HepG2 (cell line): ENCODE data around the gene DNAJA3. TPM values are rescaled to one million over a fixed set of nuclear protein-coding genes. Genes with fewer than 3 reads are reported as not detected.
A peak's percentile ranks its signal among the peaks of the same experiment; 100 is the strongest.

ENCODE experiments used
- AFF4 ChIP-seq: sonication (generic); formaldehyde crosslinking; IDR thresholded peaks from 2 replicates; pipeline ENCODE4 v1.4.0; 2020; ENCODE audit warnings: missing genetic modification reagents
- ATF7-NPFF ChIP-seq: sonication (generic); formaldehyde crosslinking; IDR thresholded peaks from 2 replicates; pipeline ENCODE4 v1.8.1; 2023; ENCODE audit warnings: mild to moderate bottlenecking, low read depth, missing genetic modification reagents, moderate library complexity
- CENPBD1 ChIP-seq: sonication (generic); formaldehyde crosslinking; IDR thresholded peaks from 2 replicates; pipeline ENCODE4 v1.8.0; 2022; ENCODE audit warnings: missing genetic modification reagents, low read depth, mild to moderate bottlenecking, borderline replicate concordance
- EZH2 ChIP-seq: conservative IDR thresholded peaks from 2 replicates; pipeline ENCODE4 v1.6.1; 2012; ENCODE audit warnings: mild to moderate bottlenecking, low read depth, low read length, moderate library complexity
- GABPB1 ChIP-seq: IDR thresholded peaks from 2 replicates; pipeline ENCODE4 v1.6.1; 2016; ENCODE audit warnings: mild to moderate bottlenecking, missing genetic modification reagents, moderate library complexity, missing compliant biosample characterization
- IRF2 ChIP-seq: IDR thresholded peaks from 2 replicates; pipeline ENCODE4 v1.6.1; 2018; ENCODE audit warnings: missing genetic modification reagents, missing compliant biosample characterization
- MXD4 ChIP-seq: IDR thresholded peaks from 2 replicates; pipeline ENCODE4 v1.6.1; 2016; ENCODE audit warnings: mild to moderate bottlenecking, missing biosample characterization, missing genetic modification reagents
- NFE2 ChIP-seq: sonication (generic); formaldehyde crosslinking; IDR thresholded peaks from 2 replicates; pipeline ENCODE4 v1.4.0; 2020; ENCODE audit warnings: missing genetic modification reagents
- NR1H2 ChIP-seq: sonication (generic); formaldehyde crosslinking; IDR thresholded peaks from 2 replicates; pipeline ENCODE4 v1.8.1; 2022; ENCODE audit warnings: low read depth, missing genetic modification reagents, borderline replicate concordance
- ONECUT2 ChIP-seq: sonication (generic); formaldehyde crosslinking; IDR thresholded peaks from 2 replicates; pipeline ENCODE4 v1.4.0; 2020; ENCODE audit warnings: missing genetic modification reagents
- POLR2A ChIP-seq, 2 experiments: IDR thresholded peaks; 2 replicates each; pipeline ENCODE4 v1.6.1; 2011; ENCODE audit warnings: low read depth in 2 of 2, low read length in 2 of 2, mild to moderate bottlenecking in 1 of 2, moderate library complexity in 1 of 2; ENCODE audit not compliant: insufficient read depth in 1 of 2
- SMC3 ChIP-seq: IDR thresholded peaks from 2 replicates; pipeline ENCODE4 v1.6.1; 2011; ENCODE audit warnings: low read length, improper control_type of control experiment
- TP53 ChIP-seq: sonication (generic); formaldehyde crosslinking; conservative IDR thresholded peaks from 2 replicates; pipeline ENCODE4 v1.4.0; 2020; ENCODE audit warnings: missing genetic modification reagents
- YY1 ChIP-seq: IDR thresholded peaks from 2 replicates; pipeline ENCODE4 v1.6.1; 2011; ENCODE audit warnings: low read length, low read depth, moderate library complexity, mild to moderate bottlenecking; ENCODE audit not compliant: insufficient read depth, insufficient replicate concordance
- ZBTB42 ChIP-seq: sonication (generic); formaldehyde crosslinking; IDR thresholded peaks from 2 replicates; pipeline ENCODE4 v1.5.0; 2020; ENCODE audit warnings: mild to moderate bottlenecking, missing genetic modification reagents
- ZFAT ChIP-seq: sonication (generic); formaldehyde crosslinking; conservative IDR thresholded peaks from 2 replicates; pipeline ENCODE4 v1.8.1; 2023; ENCODE audit warnings: missing genetic modification reagents, inconsistent platforms
- ZFY ChIP-seq: sonication (generic); formaldehyde crosslinking; IDR thresholded peaks from 2 replicates; pipeline ENCODE4 v1.4.0; 2020; ENCODE audit warnings: missing genetic modification reagents
- ZKSCAN8 ChIP-seq: IDR thresholded peaks from 2 replicates; pipeline ENCODE4 v1.6.1; 2016; ENCODE audit warnings: borderline replicate concordance, missing genetic modification reagents, missing compliant biosample characterization
- ZMYM4 ChIP-seq: sonication (generic); formaldehyde crosslinking; IDR thresholded peaks from 2 replicates; pipeline ENCODE4 v1.8.1; 2023; ENCODE audit warnings: mild to moderate bottlenecking, missing genetic modification reagents
- ZNF446 ChIP-seq: sonication (generic); formaldehyde crosslinking; IDR thresholded peaks from 2 replicates; pipeline ENCODE4 v1.5.0; 2020; ENCODE audit warnings: mild to moderate bottlenecking, missing genetic modification reagents
- ZNF530 ChIP-seq: sonication (generic); formaldehyde crosslinking; IDR thresholded peaks from 2 replicates; pipeline ENCODE4 v1.5.0; 2020; ENCODE audit warnings: low read depth, mild to moderate bottlenecking, missing genetic modification reagents
- ZNF557 ChIP-seq: sonication (generic); formaldehyde crosslinking; IDR thresholded peaks from 2 replicates; pipeline ENCODE4 v1.4.0; 2020; ENCODE audit warnings: missing genetic modification reagents
- ZNF619 ChIP-seq: sonication (generic); formaldehyde crosslinking; IDR thresholded peaks from 2 replicates; pipeline ENCODE4 v1.4.0; 2020; ENCODE audit warnings: mild to moderate bottlenecking, missing genetic modification reagents
- ZNF782 ChIP-seq: sonication (generic); formaldehyde crosslinking; IDR thresholded peaks from 2 replicates; pipeline ENCODE4 v1.4.0; 2020; ENCODE audit warnings: missing genetic modification reagents, mild to moderate bottlenecking, borderline replicate concordance
- polyA plus RNA-seq, 8 experiments: library from polyadenylated mRNA; depleted of rRNA in 3 of 8; stranded (reverse) in 7 of 8; unstranded in 1 of 8; fragments of >200 nt; fragmentation: Illumina TruSeq in 4 of 8; extraction: Trizol in 4 of 8; gene quantifications; 2 replicates each; pipeline versions ENCODE4 v1.2.1 to v1.2.3, GENCODE V29; 2011 to 2016; ENCODE audit warnings: low read depth in 4 of 8, missing spikeins in 1 of 8, mixed read lengths in 1 of 8; ENCODE audit not compliant: insufficient read depth in 1 of 8
- total RNA-seq, 5 experiments: library from RNA; depleted of rRNA; stranded (reverse); fragments of >200 nt; fragmentation: Illumina TruSeq; extraction: Trizol; gene quantifications; 2 replicates each; pipeline ENCODE4 v1.2.3, GENCODE V29; 2016; ENCODE audit warnings: low read depth in 1 of 5

DNAJA3 gene
- total and polyA plus RNA-seq, 2 of the 13 experiments (the other 11 are each of a cell fraction or from before 2014, with no cell fraction given) = 77.0 to 83.3 TPM

GRCh38 chr16:4416200-4417032 lies 9.3 kb upstream of the DNAJA3 start, which contains the start of gene CORO7 (continued):
- TF ChIP-seq ZFAT (CRISPR knock-in tag) (no peak), CENPBD1 (CRISPR knock-in tag) (no peak), TP53 (no peak), ZKSCAN8 (no peak), ZNF557 (CRISPR knock-in tag) (no peak), AFF4 (CRISPR knock-in tag) (no peak), ZNF530 (no peak), NFE2 (CRISPR knock-in tag) (no peak), ZNF446 (CRISPR knock-in tag) (0 out of 2 replicates have a peak, but pooled peaks have one; percentile 54), ZFY (CRISPR knock-in tag) (no peak; the same call in 1 of the 2 replicates), IRF2 (CRISPR knock-in tag) (no peak), POLR2A (IDR thresholded peaks at IDR 0.05; ENCODE audit: insufficient read depth in 1 of 2, low read depth in 2 of 2, low read length in 2 of 2) (peak; percentile 64 to 66), MXD4 (CRISPR knock-in tag) (peak; percentile 72), ZBTB42 (CRISPR knock-in tag) (no peak), ONECUT2 (CRISPR knock-in tag) (no peak), GABPB1 (peak; percentile 41; the same call in 1 of the 2 replicates), ZMYM4 (CRISPR knock-in tag) (peak; percentile 39; the same call in 1 of the 2 replicates), NR1H2 (no peak), ATF7-NPFF (peak; percentile 59; the same call in 1 of the 2 replicates), EZH2 (no peak), YY1 (peak; percentile 53), ZNF782 (no peak), SMC3 (no peak), ZNF619 (CRISPR knock-in tag) (no peak)
- TF ChIP-seq, all 625 proteins: peak for 107
